Neural cell (in vitro differentiated cells): Measurements from ENCODE around the gene RNF17.

Source experiments
- CTCF ChIP-seq: fragments of 450-650 bp; IDR thresholded peaks from 2 replicates; pipeline ENCODE4 v1.5.1; 2014; ENCODE audit warnings: antibody characterized with exemption, mild to moderate bottlenecking, moderate library complexity; ENCODE audit not compliant: poor library complexity, severe bottlenecking
- EP300 ChIP-seq: fragments of 450-650 bp; conservative IDR thresholded peaks from 2 replicates; pipeline ENCODE4 v1.6.1; 2014; ENCODE audit warnings: antibody characterized with exemption, mild to moderate bottlenecking, moderate library complexity; ENCODE audit not compliant: poor library complexity, severe bottlenecking
- POLR2AphosphoS5 ChIP-seq: IDR thresholded peaks from 2 replicates; pipeline ENCODE4 v1.6.1; 2012

- TF ChIP-seq CTCF (no peak), POLR2AphosphoS5 (no peak), EP300 (no peak)
Measured at GRCh38 chr13:24890256-24890655, 126.3 kb downstream of the RNF17 start.
